Thymus (tissue), 11 donors: ENCODE data around the gene KLHL36. TPM values are rescaled to one million over a fixed set of nuclear protein-coding genes. Genes with fewer than 3 reads are reported as not detected.

ENCODE experiments used
- DNase-seq, 9 donors: peaks; one replicate each; pipeline ENCODE4 v3.0.0-alpha.2; 2013; ENCODE audit warnings: low spot score in 9 of 9, low read depth in 6 of 9, missing footprints in 1 of 9
- H3K27ac ChIP-seq, 2 donors: one replicate each; pipeline ENCODE4 v1.5.1; 2013; ENCODE audit warnings: control low read depth in 1 of 2, low read depth in 1 of 2, low read length in 1 of 2, mild to moderate bottlenecking in 1 of 2, moderate library complexity in 1 of 2
- H3K27me3 ChIP-seq, 2 donors: one replicate each; pipeline ENCODE4 v1.5.1; 2013; ENCODE audit warnings: low read length in 1 of 2; ENCODE audit not compliant: control insufficient read depth in 2 of 2, insufficient read depth in 1 of 2
- H3K36me3 ChIP-seq, 2 donors: one replicate each; pipeline ENCODE4 v1.5.1; 2013; ENCODE audit warnings: low read length in 1 of 2, mild to moderate bottlenecking in 1 of 2, moderate library complexity in 1 of 2; ENCODE audit not compliant: control insufficient read depth in 2 of 2, insufficient read depth in 2 of 2
- H3K4me1 ChIP-seq, 2 donors: one replicate each; pipeline ENCODE4 v1.5.1; 2013; ENCODE audit warnings: low read length in 2 of 2; ENCODE audit not compliant: control insufficient read depth in 2 of 2, insufficient read depth in 2 of 2
- H3K4me3 ChIP-seq, 2 donors: one replicate each; pipeline ENCODE4 v1.5.1; 2013; ENCODE audit warnings: low read length in 2 of 2, control low read depth in 1 of 2, mild to moderate bottlenecking in 1 of 2
- H3K9me3 ChIP-seq, 2 donors: one replicate each; pipeline ENCODE4 v1.5.1; 2013; ENCODE audit warnings: low read length in 1 of 2, mild to moderate bottlenecking in 1 of 2; ENCODE audit not compliant: control insufficient read depth in 2 of 2, insufficient read depth in 1 of 2
- WGBS: extraction: QIAGEN DNeasy Blood & Tissue Kit; methylation state at CpG from one replicate; pipeline ENCODE4 v1.1.7; 2013; 5-methylcytosine and 5-hydroxymethylcytosine counted together
- polyA plus RNA-seq: library from polyadenylated mRNA; stranded (reverse); fragments of 200-250 nt; gene quantifications from one replicate; pipeline ENCODE4 v1.2.3, GENCODE V29; 2013
- total RNA-seq: library from RNA; stranded (reverse); fragments of 120-200 nt; gene quantifications from one replicate; pipeline ENCODE4 v1.2.4, GENCODE V29; 2013
- donor health status: healthy.

KLHL36 gene
- total and polyA plus RNA-seq, 2 donors = 14.4 to 17.8 TPM

- Histone ChIP-seq H3K9me3 (no peaks in the 10 kb centered on the region), H3K27ac (no peak overlapping the region), H3K4me3 (no peak overlapping the region), H3K27me3 (no peaks in the 10 kb centered on the region), H3K4me1 (peaks cover 5% of the 10 kb centered on the region in 2 donors), H3K36me3 (peaks cover 0 to 3% of the 10 kb centered on the region in 2 donors)
- no peak for DNase-seq
- 97% methylated on average over 10 of the region's 10 CpGs for WGBS
Observed at GRCh38 chr16:84703681-84704080, 55.4 kb downstream of the KLHL36 start.

- Histone ChIP-seq H3K4me3 (no peak overlapping the region), H3K27ac (no peak overlapping the region), H3K4me1 (peaks cover 2% of the 10 kb centered on the region in 2 donors), H3K9me3 (no peaks in the 10 kb centered on the region), H3K36me3 (peaks cover 0 to 3% of the 10 kb centered on the region in 2 donors), H3K27me3 (no peaks in the 10 kb centered on the region)
- 92% methylated on average over 2 of the region's 2 CpGs for WGBS
- no peak for DNase-seq
Observed at GRCh38 chr16:84704253-84704652, 55.9 kb downstream of the KLHL36 start.

GRCh38 chr16:84706856-84707255, 58.5 kb downstream of the KLHL36 start:
- DNase-seq = no peak
- peaks cover 0 to 3% of the 10 kb centered on the region in 2 donors for H3K36me3 ChIP-seq
- H3K4me1 ChIP-seq = no peaks in the 10 kb centered on the region
- H3K27me3 ChIP-seq = no peaks in the 10 kb centered on the region
- WGBS = 98% methylated on average over 1 of the region's 1 CpG
- H3K9me3 ChIP-seq = no peaks in the 10 kb centered on the region
- no peak overlapping the region for H3K4me3 ChIP-seq
- H3K27ac ChIP-seq = no peak overlapping the region

DNA sequence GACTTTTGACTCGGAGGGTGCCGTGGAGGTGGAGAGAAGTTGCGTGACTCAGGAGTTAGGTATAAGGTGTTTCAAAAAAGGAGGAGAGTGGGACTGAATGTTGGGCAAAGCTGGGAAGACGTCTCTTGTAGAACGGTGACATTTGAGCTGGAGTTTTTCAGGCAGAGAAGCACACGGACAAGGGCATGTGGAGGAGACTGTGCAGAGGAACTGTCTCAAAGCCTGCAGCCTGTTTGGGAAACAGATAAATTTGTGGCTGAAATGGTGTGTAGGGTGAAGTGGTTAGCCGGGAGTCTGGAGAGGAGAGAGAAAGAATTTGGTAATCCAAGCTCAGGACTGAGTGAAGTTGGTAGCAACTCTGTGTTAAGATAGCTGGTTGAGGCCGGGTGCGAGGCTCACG, 61.3 kb downstream of the KLHL36 start:
- Histone ChIP-seq H3K4me1 (peaks cover 6 to 7% of the 10 kb centered on the region in 2 donors), H3K27me3 (no peaks in the 10 kb centered on the region), H3K4me3 (no peak overlapping the region), H3K9me3 (no peaks in the 10 kb centered on the region), H3K36me3 (peaks cover 0 to 6% of the 10 kb centered on the region in 2 donors), H3K27ac (no peak overlapping the region)
- DNase-seq = no peak
- 89% methylated on average over 10 of the region's 10 CpGs for WGBS

- Histone ChIP-seq H3K4me1 (peaks cover 6 to 7% of the 10 kb centered on the region in 2 donors), H3K36me3 (peaks cover 0 to 4% of the 10 kb centered on the region in 2 donors)
Observed at GRCh38 chr16:84710686-84711085, 62.4 kb downstream of the KLHL36 start.

More at GRCh38 chr16:84710686-84711085, 62.4 kb downstream of the KLHL36 start:
- H3K9me3 ChIP-seq = no peaks in the 10 kb centered on the region
- H3K27me3 ChIP-seq = no peaks in the 10 kb centered on the region
- no peak overlapping the region for H3K27ac ChIP-seq
- 95% methylated on average over 11 of the region's 11 CpGs for WGBS
- no peak overlapping the region for H3K4me3 ChIP-seq
- DNase-seq = no peak

Other genes with a start within 250 kb of the KLHL36 start
- 7.3 TPM for gene MEAK7, start 143.9 kb upstream of the KLHL36 start, total RNA-seq
- 4.4 TPM for gene MEAK7, start 143.9 kb upstream of the KLHL36 start, polyA plus RNA-seq
- gene COTL1, start 30.4 kb upstream of the KLHL36 start, total RNA-seq = 117 TPM
- 145 TPM for gene COTL1, start 30.4 kb upstream of the KLHL36 start, polyA plus RNA-seq
- gene USP10, start 51.5 kb downstream of the KLHL36 start, total RNA-seq = 31.7 TPM
- gene USP10, start 51.5 kb downstream of the KLHL36 start, polyA plus RNA-seq = 44.7 TPM
- gene CRISPLD2, start 171.5 kb downstream of the KLHL36 start, total RNA-seq = 2.1 TPM
- 7.2 TPM for gene CRISPLD2, start 171.5 kb downstream of the KLHL36 start, polyA plus RNA-seq